Hematopoietic multipotent progenitor cell treated with erythropoietin and hydrocortisone succinate and interleukin-3 and kit ligand, for 6 days (in vitro differentiated cells): ENCODE measurements around the gene CD101.

ENCODE experiments used
- DNase-seq: peaks from one replicate; pipeline ENCODE4 v3.0.0-alpha.2; 2015

Gene CD101

GRCh38 chr1:116986421-116987255 is 14.9 kb upstream of the CD101 start:
- peak; percentile 41 for DNase-seq

- no peak for DNase-seq
Observed at GRCh38 chr1:116987256-116987555, 14.4 kb upstream of the CD101 start.

GRCh38 chr1:116988248-116988647 is 13.3 kb upstream of the CD101 start:
- no peak for DNase-seq

- DNase-seq, result no peak
Observed at GRCh38 chr1:116988908-116989307, 12.7 kb upstream of the CD101 start.

- DNase-seq, result no peak
Observed at GRCh38 chr1:116989835-116990234, 11.7 kb upstream of the CD101 start.

GRCh38 chr1:116990612-116991151 is 10.9 kb upstream of the CD101 start:
- DNase-seq, result no peak

- no peak for DNase-seq
Observed at GRCh38 chr1:116991171-116991845, 10.3 kb upstream of the CD101 start.

GRCh38 chr1:116991918-116992317 is 9.6 kb upstream of the CD101 start:
- DNase-seq, result no peak

- no peak for DNase-seq
Observed at GRCh38 chr1:116993286-116993685, 8.3 kb upstream of the CD101 start.

GRCh38 chr1:116994411-116994810 is 7.1 kb upstream of the CD101 start:
- no peak for DNase-seq

GRCh38 chr1:116997066-116997465 is 4.5 kb upstream of the CD101 start:
- no peak for DNase-seq

GRCh38 chr1:116997636-116998035 is 3.9 kb upstream of the CD101 start:
- no peak for DNase-seq

GRCh38 chr1:116999596-116999995 is 2.0 kb upstream of the CD101 start:
- DNase-seq, result no peak

GRCh38 chr1:117000142-117000541 is 1.4 kb upstream of the CD101 start:
- DNase-seq, result no peak

- DNase-seq, result peak; percentile 66
Observed at GRCh38 chr1:117003223-117003875, 1.8 kb downstream of the CD101 start.

- DNase-seq, result no peak
Observed at GRCh38 chr1:117007719-117008013, 6.1 kb downstream of the CD101 start.

GRCh38 chr1:117008656-117009055 is 7.1 kb downstream of the CD101 start:
- no peak for DNase-seq

GRCh38 chr1:117009132-117009531 is 7.6 kb downstream of the CD101 start:
- peak; percentile 63 for DNase-seq

- no peak for DNase-seq
Observed at GRCh38 chr1:117010310-117010969, 8.9 kb downstream of the CD101 start.

GRCh38 chr1:117011334-117011733 is 9.8 kb downstream of the CD101 start:
- DNase-seq, result no peak

- DNase-seq, result no peak
Observed at GRCh38 chr1:117013309-117013858, 11.8 kb downstream of the CD101 start.

GRCh38 chr1:117014209-117014608 is 12.6 kb downstream of the CD101 start:
- DNase-seq, result no peak

GRCh38 chr1:117015724-117016123 is 14.2 kb downstream of the CD101 start:
- no peak for DNase-seq
